Sigmoid colon (tissue), 3 donors: ENCODE data around the gene IFIT1B.

Source experiments
- POLR2A ChIP-seq, 2 donors: fragments of 450-650 bp; IDR thresholded peaks; one replicate each; pipeline ENCODE4 v1.6.1; 2016; ENCODE audit warnings: antibody characterized with exemption in 2 of 2, mild to moderate bottlenecking in 2 of 2, moderate library complexity in 2 of 2
- TF ChIP-seq, protein P1 (sequence below), 4 experiments: fragments of 450-650 bp in 3 of 4; fragments of 200-600 bp in 1 of 4; IDR thresholded peaks; one replicate each; pipeline ENCODE4 v1.5.1; 2016 to 2019; ENCODE audit warnings: antibody characterized with exemption in 4 of 4, mild to moderate bottlenecking in 3 of 4, moderate library complexity in 2 of 4

GRCh38 chr10:89371987-89372386, 5.9 kb upstream of the IFIT1B start:
- TF ChIP-seq, protein P1, sequence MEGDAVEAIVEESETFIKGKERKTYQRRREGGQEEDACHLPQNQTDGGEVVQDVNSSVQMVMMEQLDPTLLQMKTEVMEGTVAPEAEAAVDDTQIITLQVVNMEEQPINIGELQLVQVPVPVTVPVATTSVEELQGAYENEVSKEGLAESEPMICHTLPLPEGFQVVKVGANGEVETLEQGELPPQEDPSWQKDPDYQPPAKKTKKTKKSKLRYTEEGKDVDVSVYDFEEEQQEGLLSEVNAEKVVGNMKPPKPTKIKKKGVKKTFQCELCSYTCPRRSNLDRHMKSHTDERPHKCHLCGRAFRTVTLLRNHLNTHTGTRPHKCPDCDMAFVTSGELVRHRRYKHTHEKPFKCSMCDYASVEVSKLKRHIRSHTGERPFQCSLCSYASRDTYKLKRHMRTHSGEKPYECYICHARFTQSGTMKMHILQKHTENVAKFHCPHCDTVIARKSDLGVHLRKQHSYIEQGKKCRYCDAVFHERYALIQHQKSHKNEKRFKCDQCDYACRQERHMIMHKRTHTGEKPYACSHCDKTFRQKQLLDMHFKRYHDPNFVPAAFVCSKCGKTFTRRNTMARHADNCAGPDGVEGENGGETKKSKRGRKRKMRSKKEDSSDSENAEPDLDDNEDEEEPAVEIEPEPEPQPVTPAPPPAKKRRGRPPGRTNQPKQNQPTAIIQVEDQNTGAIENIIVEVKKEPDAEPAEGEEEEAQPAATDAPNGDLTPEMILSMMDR (IDR thresholded peaks at IDR 0.05), result no peak
- no peak for TF ChIP-seq POLR2A (IDR thresholded peaks at IDR 0.05)
